ENCODE results near the gene PTPN1.

Gene PTPN1

GRCh38 chr20:50580016-50580747 lies 70.0 kb downstream of the PTPN1 start:
- H3K27me3 ChIP-seq (ENCODE audit: control insufficient read depth in 3 of 3, insufficient read depth in 3 of 3, low read depth in 1 of 3, low read length in 3 of 3), result no peaks in the 10 kb centered on the region
- H4K91ac ChIP-seq (ENCODE audit: low read depth, low read length, poor library complexity), result no peak overlapping the region
- H2AFZ ChIP-seq (ENCODE audit: low read length), result no peak overlapping the region
- H3K9me3 ChIP-seq (replicated peaks in 1 of 2; ENCODE audit: control insufficient read depth in 2 of 2, insufficient read depth in 1 of 2, low read depth in 1 of 2, low read length in 2 of 2), result no peaks in the 10 kb centered on the region
- WGBS, 2 donors (ENCODE audit: extremely low coverage in 2 of 2, insufficient read length in 2 of 2, insufficient replicate concordance in 1 of 2), result no CpG with 5 or more reads among the region's 17 CpGs
- H3K36me3 ChIP-seq (replicated peaks in 1 of 2; ENCODE audit: control insufficient read depth in 2 of 2, insufficient read depth in 2 of 2, low read length in 2 of 2), result peaks cover 43 to 93% of the 10 kb centered on the region in 2 donors
- DNase-seq (ENCODE audit: low spot score), result peak; percentile 51
- no peak overlapping the region for H3K27ac ChIP-seq (replicated peaks; ENCODE audit: low read length)
- no peak overlapping the region for H3K9ac ChIP-seq (ENCODE audit: low read depth, low read length, poor library complexity)
- H3K14ac ChIP-seq (ENCODE audit: low read length), result no peak overlapping the region
- H2BK5ac ChIP-seq (ENCODE audit: low read length), result no peak overlapping the region
- H3K4me2 ChIP-seq (ENCODE audit: insufficient read depth, low read length, poor library complexity, severe bottlenecking), result no peak overlapping the region
- H2AK5ac ChIP-seq (ENCODE audit: low read depth, low read length), result no peak overlapping the region
- H3K4me1 ChIP-seq (ENCODE audit: control insufficient read depth in 2 of 2, insufficient read depth in 1 of 2, low read depth in 1 of 2, low read length in 2 of 2), result peaks cover 0 to 3% of the 10 kb centered on the region in 2 donors
- H2BK12ac ChIP-seq (ENCODE audit: low read length), result no peak overlapping the region
- no peak overlapping the region for H3K23ac ChIP-seq (ENCODE audit: low read depth, low read length, poor library complexity)
- H3K18ac ChIP-seq (ENCODE audit: low read length), result no peak overlapping the region
- H3K4ac ChIP-seq (ENCODE audit: low read length), result no peak overlapping the region
- H2BK120ac ChIP-seq (ENCODE audit: low read depth, low read length), result no peak overlapping the region
- no peaks in the 10 kb centered on the region for H3K79me1 ChIP-seq (ENCODE audit: low read depth, low read length)
- no peak overlapping the region for H2BK15ac ChIP-seq (ENCODE audit: low read length)
- no peak overlapping the region for H4K8ac ChIP-seq (ENCODE audit: low read depth, low read length)
- H3K4me3 ChIP-seq (ENCODE audit: low read length in 2 of 2), result no peak overlapping the region

- DNase-seq (ENCODE audit: low spot score), result no peak
- no peak overlapping the region for H3K4me3 ChIP-seq (ENCODE audit: low read length in 2 of 2)
- no peak overlapping the region for H4K8ac ChIP-seq (ENCODE audit: low read depth, low read length)
- H3K27me3 ChIP-seq (ENCODE audit: control insufficient read depth in 3 of 3, insufficient read depth in 3 of 3, low read depth in 1 of 3, low read length in 3 of 3), result no peaks in the 10 kb centered on the region
- WGBS, 2 donors (ENCODE audit: extremely low coverage in 2 of 2, insufficient read length in 2 of 2, insufficient replicate concordance in 1 of 2), result no CpG with 5 or more reads among the region's 21 CpGs
- no peaks in the 10 kb centered on the region for H3K79me1 ChIP-seq (ENCODE audit: low read depth, low read length)
- H2BK5ac ChIP-seq (ENCODE audit: low read length), result no peak overlapping the region
- no peak overlapping the region for H3K18ac ChIP-seq (ENCODE audit: low read length)
- H3K4me2 ChIP-seq (ENCODE audit: insufficient read depth, low read length, poor library complexity, severe bottlenecking), result no peak overlapping the region
- peak overlapping the region; percentile 46 for H3K23ac ChIP-seq (ENCODE audit: low read depth, low read length, poor library complexity)
- H2BK12ac ChIP-seq (ENCODE audit: low read length), result no peak overlapping the region
- H3K36me3 ChIP-seq (replicated peaks in 1 of 2; ENCODE audit: control insufficient read depth in 2 of 2, insufficient read depth in 2 of 2, low read length in 2 of 2), result peaks cover 42 to 93% of the 10 kb centered on the region in 2 donors
- no peak overlapping the region for H2BK15ac ChIP-seq (ENCODE audit: low read length)
- H4K91ac ChIP-seq (ENCODE audit: low read depth, low read length, poor library complexity), result no peak overlapping the region
- no peak overlapping the region for H2BK120ac ChIP-seq (ENCODE audit: low read depth, low read length)
- no peaks in the 10 kb centered on the region for H3K9me3 ChIP-seq (replicated peaks in 1 of 2; ENCODE audit: control insufficient read depth in 2 of 2, insufficient read depth in 1 of 2, low read depth in 1 of 2, low read length in 2 of 2)
- H3K9ac ChIP-seq (ENCODE audit: low read depth, low read length, poor library complexity), result no peak overlapping the region
- peaks cover 0 to 3% of the 10 kb centered on the region in 2 donors for H3K4me1 ChIP-seq (ENCODE audit: control insufficient read depth in 2 of 2, insufficient read depth in 1 of 2, low read depth in 1 of 2, low read length in 2 of 2)
- H3K4ac ChIP-seq (ENCODE audit: low read length), result no peak overlapping the region
- no peak overlapping the region for H2AFZ ChIP-seq (ENCODE audit: low read length)
- H2AK5ac ChIP-seq (ENCODE audit: low read depth, low read length), result no peak overlapping the region
- no peak overlapping the region for H3K27ac ChIP-seq (replicated peaks; ENCODE audit: low read length)
- H3K14ac ChIP-seq (ENCODE audit: low read length), result no peak overlapping the region
These were observed 70.8 kb downstream of the PTPN1 start for GRCh38 chr20:50580842-50581544.

GRCh38 chr20:50582092-50582491 lies 71.9 kb downstream of the PTPN1 start:
- Histone ChIP-seq H3K4me3 (ENCODE audit: low read length in 2 of 2) (no peak overlapping the region), H2BK120ac (ENCODE audit: low read depth, low read length) (no peak overlapping the region), H2BK15ac (ENCODE audit: low read length) (no peak overlapping the region), H2AK5ac (ENCODE audit: low read depth, low read length) (no peak overlapping the region), H2AFZ (ENCODE audit: low read length) (no peak overlapping the region), H3K27ac (replicated peaks; ENCODE audit: low read length) (no peak overlapping the region), H3K23ac (ENCODE audit: low read depth, low read length, poor library complexity) (no peak overlapping the region), H3K4me1 (ENCODE audit: control insufficient read depth in 2 of 2, insufficient read depth in 1 of 2, low read depth in 1 of 2, low read length in 2 of 2) (peaks cover 0 to 3% of the 10 kb centered on the region in 2 donors), H2BK5ac (ENCODE audit: low read length) (no peak overlapping the region), H3K14ac (ENCODE audit: low read length) (no peak overlapping the region), H3K36me3 (replicated peaks in 1 of 2; ENCODE audit: control insufficient read depth in 2 of 2, insufficient read depth in 2 of 2, low read length in 2 of 2) (peaks cover 44 to 96% of the 10 kb centered on the region in 2 donors), H3K9me3 (replicated peaks in 1 of 2; ENCODE audit: control insufficient read depth in 2 of 2, insufficient read depth in 1 of 2, low read depth in 1 of 2, low read length in 2 of 2) (no peaks in the 10 kb centered on the region), H3K79me1 (ENCODE audit: low read depth, low read length) (no peaks in the 10 kb centered on the region), H3K18ac (ENCODE audit: low read length) (no peak overlapping the region), H4K91ac (ENCODE audit: low read depth, low read length, poor library complexity) (no peak overlapping the region), H2BK12ac (ENCODE audit: low read length) (no peak overlapping the region), H3K9ac (ENCODE audit: low read depth, low read length, poor library complexity) (no peak overlapping the region), H3K4me2 (ENCODE audit: insufficient read depth, low read length, poor library complexity, severe bottlenecking) (no peak overlapping the region), H4K8ac (ENCODE audit: low read depth, low read length) (no peak overlapping the region), H3K4ac (ENCODE audit: low read length) (no peak overlapping the region), H3K27me3 (ENCODE audit: control insufficient read depth in 3 of 3, insufficient read depth in 3 of 3, low read depth in 1 of 3, low read length in 3 of 3) (no peaks in the 10 kb centered on the region)
- no peak for DNase-seq (ENCODE audit: low spot score)
- WGBS, 2 donors (ENCODE audit: extremely low coverage in 2 of 2, insufficient read length in 2 of 2, insufficient replicate concordance in 1 of 2), result no CpG with 5 or more reads among the region's 6 CpGs

GRCh38 chr20:50582591-50583234 lies 72.5 kb downstream of the PTPN1 start:
- Histone ChIP-seq H3K4me1 (ENCODE audit: control insufficient read depth in 2 of 2, insufficient read depth in 1 of 2, low read depth in 1 of 2, low read length in 2 of 2) (peaks cover 0 to 3% of the 10 kb centered on the region in 2 donors), H3K4me2 (ENCODE audit: insufficient read depth, low read length, poor library complexity, severe bottlenecking) (no peak overlapping the region), H3K9me3 (replicated peaks in 1 of 2; ENCODE audit: control insufficient read depth in 2 of 2, insufficient read depth in 1 of 2, low read depth in 1 of 2, low read length in 2 of 2) (no peaks in the 10 kb centered on the region), H3K36me3 (replicated peaks in 1 of 2; ENCODE audit: control insufficient read depth in 2 of 2, insufficient read depth in 2 of 2, low read length in 2 of 2) (peaks cover 39 to 96% of the 10 kb centered on the region in 2 donors), H2BK120ac (ENCODE audit: low read depth, low read length) (no peak overlapping the region), H3K23ac (ENCODE audit: low read depth, low read length, poor library complexity) (no peak overlapping the region), H4K91ac (ENCODE audit: low read depth, low read length, poor library complexity) (no peak overlapping the region), H2AFZ (ENCODE audit: low read length) (no peak overlapping the region), H3K14ac (ENCODE audit: low read length) (no peak overlapping the region), H2BK15ac (ENCODE audit: low read length) (no peak overlapping the region), H3K4me3 (ENCODE audit: low read length in 2 of 2) (no peak overlapping the region), H3K4ac (ENCODE audit: low read length) (no peak overlapping the region), H3K27me3 (ENCODE audit: control insufficient read depth in 3 of 3, insufficient read depth in 3 of 3, low read depth in 1 of 3, low read length in 3 of 3) (no peaks in the 10 kb centered on the region), H3K18ac (ENCODE audit: low read length) (no peak overlapping the region), H4K8ac (ENCODE audit: low read depth, low read length) (no peak overlapping the region), H2BK12ac (ENCODE audit: low read length) (no peak overlapping the region), H2AK5ac (ENCODE audit: low read depth, low read length) (no peak overlapping the region), H3K27ac (replicated peaks; ENCODE audit: low read length) (no peak overlapping the region), H3K9ac (ENCODE audit: low read depth, low read length, poor library complexity) (no peak overlapping the region), H2BK5ac (ENCODE audit: low read length) (no peak overlapping the region), H3K79me1 (ENCODE audit: low read depth, low read length) (no peaks in the 10 kb centered on the region)
- no peak for DNase-seq (ENCODE audit: low spot score)
- no CpG with 5 or more reads among the region's 26 CpGs for WGBS, 2 donors (ENCODE audit: extremely low coverage in 2 of 2, insufficient read length in 2 of 2, insufficient replicate concordance in 1 of 2)
